Activated naive CD8-positive, alpha-beta T cell treated with anti-CD3 and anti-CD28 coated beads, Interleukin-2, amount 50 U/mL, for 16 hours (primary cell): Measurements from ENCODE around the gene ZBP1.

Source experiments
- DNase-seq: peaks from one replicate; pipeline ENCODE4 v3.0.0-alpha.2; 2020; ENCODE audit warnings: low read depth, low spot score

The ZBP1 gene

GRCh38 chr20:57600320-57601210 is 19.7 kb downstream of the ZBP1 start:
- DNase-seq = no peak

- DNase-seq = no peak
These were observed 21.7 kb downstream of the ZBP1 start for GRCh38 chr20:57598491-57598890.

- DNase-seq = no peak
These were observed 22.2 kb downstream of the ZBP1 start for GRCh38 chr20:57598060-57598459.

DNA sequence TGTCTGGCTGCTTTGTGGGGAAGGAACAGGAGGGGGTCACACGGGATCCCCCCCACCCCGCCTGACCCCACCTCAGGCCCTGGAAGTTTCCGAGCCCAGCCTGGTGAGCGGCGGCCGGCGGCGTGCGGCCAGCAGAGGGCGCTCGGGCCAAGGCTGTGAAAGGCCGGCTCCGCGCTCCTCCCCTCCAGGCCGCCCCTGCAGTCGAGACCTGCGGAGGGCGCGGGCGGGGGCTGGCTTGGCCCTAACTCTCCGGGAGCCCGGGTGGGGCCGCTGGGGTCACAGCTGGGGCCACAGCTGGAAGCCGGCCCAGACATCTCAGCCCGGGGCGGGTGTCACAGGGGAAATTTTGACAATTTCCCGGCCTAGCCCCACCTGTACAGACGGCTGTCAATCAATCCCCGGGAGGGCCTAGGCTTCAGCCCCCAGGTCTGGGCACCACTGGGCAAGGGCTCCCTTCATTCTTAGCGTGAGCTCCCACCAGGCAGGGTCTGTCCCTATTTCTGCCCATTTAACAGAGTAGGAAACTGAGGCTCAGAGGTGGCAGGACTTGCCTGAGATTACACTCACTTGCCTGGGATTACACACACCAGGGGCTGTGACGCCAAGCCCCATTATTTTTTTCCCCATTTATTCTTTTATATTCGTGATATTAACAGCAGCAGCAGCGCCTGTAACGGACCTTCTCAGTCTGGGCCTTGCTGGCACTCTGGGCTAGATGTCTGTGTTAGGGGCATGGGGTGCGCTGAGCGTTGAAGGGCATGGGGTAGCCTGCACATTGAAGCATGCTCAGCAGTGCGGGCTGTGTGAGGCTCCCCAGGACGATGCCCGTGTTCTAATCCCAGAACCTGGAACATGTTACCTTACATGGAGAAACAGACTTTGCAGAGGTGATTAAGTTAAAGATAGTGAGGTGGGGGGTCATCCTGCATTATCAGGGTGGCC is 23.0 kb downstream of the ZBP1 start:
- peak; percentile 43 for DNase-seq

- no peak for DNase-seq
These were observed 23.9 kb downstream of the ZBP1 start for GRCh38 chr20:57596358-57596757.

DNA sequence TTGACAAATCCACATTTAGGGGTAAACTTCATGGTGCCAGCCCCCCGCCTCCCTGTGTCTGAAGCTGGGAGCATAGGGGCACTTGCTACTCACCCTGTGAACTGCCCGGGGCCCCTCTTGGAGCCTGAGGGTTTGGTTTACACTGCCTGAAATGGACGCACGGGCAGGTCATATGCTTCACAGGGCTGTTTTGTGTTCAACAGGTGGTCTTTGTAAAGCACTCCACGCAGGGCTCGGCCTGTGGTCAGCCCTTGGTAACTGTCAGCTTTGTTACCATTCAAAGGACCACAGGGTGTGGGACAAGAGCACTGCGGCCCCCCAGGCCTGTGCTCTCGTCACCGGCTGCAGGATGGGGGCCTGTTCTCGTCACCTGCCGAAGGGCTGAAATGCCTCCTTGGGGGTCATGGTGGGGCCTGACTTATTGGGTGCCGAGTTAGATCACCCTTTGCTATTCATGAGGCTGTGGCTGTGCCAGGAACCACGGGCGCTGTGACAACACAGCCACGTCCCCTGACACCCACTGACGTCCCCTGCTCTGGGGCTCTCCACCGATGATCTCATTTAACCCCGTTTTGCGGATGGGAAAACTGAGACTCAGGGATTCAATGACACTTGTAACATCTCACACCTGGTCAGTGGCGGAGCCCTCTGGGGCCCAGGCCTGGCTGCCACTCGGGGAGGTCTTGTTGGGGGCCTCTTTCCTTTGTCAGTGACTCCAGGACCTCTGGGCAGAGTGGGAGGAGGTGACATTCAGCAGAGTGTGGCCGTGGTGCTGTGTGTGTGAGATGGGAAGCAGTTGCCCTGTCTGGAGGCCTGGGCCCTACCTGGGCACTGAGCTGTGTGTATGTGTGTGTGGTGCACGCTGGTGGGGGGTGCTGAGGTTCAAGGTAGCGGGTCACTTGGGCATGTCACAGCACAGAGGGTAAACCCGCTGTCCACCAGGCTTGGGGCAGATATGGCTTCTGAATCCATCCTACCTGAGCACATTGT is 24.9 kb downstream of the ZBP1 start:
- DNase-seq = no peak

DNA sequence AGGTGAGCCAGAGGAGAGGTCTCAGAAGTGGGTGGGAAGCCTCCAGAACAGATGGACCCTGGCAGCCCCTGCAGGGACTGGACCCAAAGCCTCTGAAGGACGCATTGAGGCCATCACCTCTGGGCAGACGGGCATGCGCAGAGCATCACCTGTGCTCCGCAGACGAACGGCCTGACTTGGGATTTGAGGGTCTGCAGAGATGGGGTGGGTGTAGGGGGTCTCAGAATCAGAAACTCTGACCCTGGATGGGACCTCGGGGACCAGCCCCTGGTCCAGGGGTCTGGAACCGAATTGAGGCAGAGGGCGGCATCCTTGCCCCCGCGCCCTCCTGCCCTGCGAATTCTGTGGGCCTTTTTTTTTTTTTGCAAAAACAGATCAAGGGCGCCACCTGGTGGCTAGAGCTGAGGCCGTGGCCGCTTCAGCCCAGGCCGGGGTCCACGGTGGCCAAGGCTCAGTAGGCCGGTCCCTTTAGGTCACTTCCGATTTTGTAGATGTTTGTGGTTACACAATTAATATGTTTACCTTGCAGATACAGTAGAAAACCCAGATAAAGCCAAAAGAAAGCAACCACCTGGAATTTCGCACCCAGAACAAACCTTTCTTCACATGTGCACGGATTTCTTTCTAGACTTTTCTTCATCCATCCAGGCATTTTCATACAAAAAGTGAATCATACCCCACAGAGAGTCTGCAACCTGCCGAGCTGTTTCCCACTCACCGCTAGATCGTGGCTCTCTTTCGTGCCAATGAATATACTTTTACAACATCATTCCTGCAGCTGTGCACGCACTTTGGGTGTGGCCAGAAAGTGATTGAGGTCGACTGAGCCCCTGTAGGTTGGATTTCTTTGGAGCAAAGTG is 25.9 kb downstream of the ZBP1 start:
- DNase-seq = peak; percentile 25

GRCh38 chr20:57593134-57593886 is 26.9 kb downstream of the ZBP1 start:
- DNase-seq = no peak

GRCh38 chr20:57592263-57593092 is 27.7 kb downstream of the ZBP1 start:
- DNase-seq = no peak

DNA sequence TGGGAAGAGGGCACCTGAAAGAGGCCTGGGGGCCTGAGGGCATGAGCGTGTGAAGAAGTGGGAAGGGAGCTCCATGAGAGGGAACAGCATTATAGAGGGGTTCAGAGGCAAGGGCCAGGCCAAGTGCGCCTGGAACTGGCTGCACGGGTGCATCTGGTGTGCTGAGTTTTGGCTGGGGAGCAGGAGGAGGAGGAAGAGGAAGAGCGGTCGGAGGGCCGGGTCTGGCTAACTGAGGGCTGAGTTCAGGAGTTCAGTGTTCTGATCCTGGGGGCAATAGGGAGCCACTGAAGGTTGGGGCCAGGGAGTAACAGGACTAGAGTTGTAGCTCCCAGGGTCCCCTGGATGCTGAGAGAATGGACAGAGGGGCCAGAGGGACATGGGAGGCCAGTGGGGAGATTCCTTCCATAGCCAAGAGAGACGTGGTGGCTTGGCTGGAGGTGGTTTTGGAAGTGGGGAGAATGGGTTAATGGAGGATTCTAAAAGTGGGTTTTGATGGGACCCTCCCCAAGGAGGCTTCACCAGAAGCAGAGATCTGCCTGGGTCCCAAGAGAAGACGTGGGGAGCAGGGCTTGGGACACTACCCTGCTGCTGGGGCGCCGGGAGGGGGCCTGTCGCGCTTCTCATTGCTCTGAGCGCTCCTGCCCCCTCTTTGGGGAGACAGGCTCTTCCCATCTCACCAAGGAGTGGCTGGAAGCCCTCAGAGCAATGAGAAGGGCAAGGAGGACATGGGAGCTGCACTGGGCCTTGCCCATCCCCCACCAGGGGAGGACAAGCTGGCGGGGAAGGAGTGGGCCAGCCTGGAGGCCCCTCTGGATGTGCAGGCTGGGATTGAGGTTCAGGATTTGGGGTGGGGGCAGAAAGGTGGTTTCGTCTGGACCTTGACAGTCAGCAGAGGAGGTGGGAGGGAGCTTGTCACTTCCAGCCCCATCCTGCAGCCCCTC is 28.7 kb downstream of the ZBP1 start:
- DNase-seq = no peak

DNA sequence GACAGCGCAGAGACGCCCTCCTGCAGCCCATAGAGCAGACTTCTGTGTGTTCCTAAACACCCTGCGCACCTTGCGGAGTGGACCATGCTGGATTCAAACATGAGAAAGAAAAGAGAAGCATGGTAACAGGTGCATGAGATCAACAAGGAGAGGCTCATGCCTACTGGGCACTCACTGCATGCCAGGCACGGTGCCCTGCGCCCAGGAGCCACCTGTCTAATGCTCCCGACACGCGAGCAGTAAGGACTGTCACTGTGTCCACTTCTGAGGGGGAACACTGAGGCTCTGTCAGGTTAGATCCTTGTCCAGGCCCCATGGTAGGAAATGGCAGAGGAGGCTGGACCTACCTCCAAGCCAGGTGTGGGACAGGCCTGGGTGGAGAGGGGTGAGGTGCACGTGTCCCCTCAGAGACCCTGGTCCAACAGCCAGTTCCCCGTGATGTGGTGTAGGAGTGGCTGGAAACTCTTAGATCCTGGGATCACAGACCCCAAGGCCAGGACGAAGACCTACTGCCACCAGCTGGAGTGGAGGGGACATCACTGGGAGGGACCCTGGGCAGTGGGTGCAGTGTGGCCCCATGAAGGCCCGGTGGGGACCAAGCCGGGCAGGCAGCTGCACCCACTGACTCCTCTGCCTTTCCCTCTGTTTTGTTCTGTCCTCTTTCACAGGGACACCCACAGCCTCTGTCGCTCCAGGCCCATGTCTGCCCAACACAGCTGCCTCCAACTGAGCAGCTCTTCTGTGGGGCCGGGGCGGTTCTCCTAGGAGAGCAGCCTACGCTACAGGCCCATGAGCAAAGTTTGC is 29.5 kb downstream of the ZBP1 start:
- no peak for DNase-seq

GRCh38 chr20:57589728-57590484 is 30.3 kb downstream of the ZBP1 start:
- no peak for DNase-seq

GRCh38 chr20:57589123-57589727 is 31.0 kb downstream of the ZBP1 start:
- DNase-seq = no peak

- no peak for DNase-seq
These were observed 31.6 kb downstream of the ZBP1 start for GRCh38 chr20:57588596-57588995.

GRCh38 chr20:57587989-57588377 is 32.2 kb downstream of the ZBP1 start:
- no peak for DNase-seq
